HG03521 (cell line): ENCODE measurements around the gene TAF4B.
A peak's percentile ranks its signal among the peaks of the same experiment; 100 is the strongest.
"Not testable (repeated sequence)": the region's sequence is repeated elsewhere in the genome, so short reads cannot be mapped to it uniquely, and the experiment has no call there.

ENCODE experiments used
- ATAC-seq: cut with Tn5 transposase; IDR thresholded peaks from one replicate; pipeline ENCODE4 v1.9.1; 2021; ENCODE audit warnings: mild to moderate bottlenecking, moderate library complexity; ENCODE audit not compliant: unreplicated experiment

The TAF4B gene

GRCh38 chr18:26421931-26422330 lies 195.7 kb downstream of the TAF4B start:
- ATAC-seq: no peak

GRCh38 chr18:26422472-26423162 lies 196.4 kb downstream of the TAF4B start:
- peak; percentile 64 for ATAC-seq

- ATAC-seq: no peak
These were observed 198.3 kb downstream of the TAF4B start for GRCh38 chr18:26424428-26425147.

GRCh38 chr18:26425148-26425531 lies 198.9 kb downstream of the TAF4B start:
- ATAC-seq: no peak

- ATAC-seq: no peak
These were observed 203.4 kb downstream of the TAF4B start for GRCh38 chr18:26429535-26430226.

- ATAC-seq: no peak
These were observed 206.6 kb downstream of the TAF4B start for GRCh38 chr18:26432651-26433424.

GRCh38 chr18:26434887-26435286 lies 208.6 kb downstream of the TAF4B start:
- ATAC-seq: no peak

- no peak for ATAC-seq
These were observed 209.3 kb downstream of the TAF4B start for GRCh38 chr18:26435415-26436095.

- ATAC-seq: no peak
These were observed 210.2 kb downstream of the TAF4B start for GRCh38 chr18:26436176-26437051.

- not testable (repeated sequence) for ATAC-seq
These were observed 211.4 kb downstream of the TAF4B start for GRCh38 chr18:26437634-26438033.

GRCh38 chr18:26438980-26439379 lies 212.7 kb downstream of the TAF4B start:
- ATAC-seq: peak; percentile 97

GRCh38 chr18:26439537-26439936 lies 213.3 kb downstream of the TAF4B start:
- ATAC-seq: no peak

- ATAC-seq: no peak
These were observed 214.4 kb downstream of the TAF4B start for GRCh38 chr18:26440644-26441043.
